HFFc6 (cell line): ENCODE results near the gene PPARA. TPM values are rescaled to one million over a fixed set of nuclear protein-coding genes. Genes with fewer than 3 reads are reported as not detected.

Experiments
- DNase-seq: peaks from one replicate; pipeline ENCODE4 v3.0.0-alpha.2; 2018
- H3K27ac Mint-ChIP-seq: 2 replicates; pipeline ENCODE4 v1.8.0; 2020; ENCODE audit warnings: mild to moderate bottlenecking, mixed read lengths
- H3K27me3 Mint-ChIP-seq: 2 replicates; pipeline ENCODE4 v1.8.0; 2021; ENCODE audit warnings: mild to moderate bottlenecking, moderate library complexity, mixed read lengths; ENCODE audit not compliant: insufficient read depth
- H3K36me3 Mint-ChIP-seq: 2 replicates; pipeline ENCODE4 v1.8.0; 2021; ENCODE audit warnings: low read depth, mixed read lengths
- H3K4me1 Mint-ChIP-seq: 2 replicates; pipeline ENCODE4 v1.8.0; 2020; ENCODE audit warnings: low read depth, mixed read lengths
- H3K4me3 Mint-ChIP-seq: 2 replicates; pipeline ENCODE4 v1.8.0; 2020; ENCODE audit warnings: mild to moderate bottlenecking, moderate library complexity, mixed read lengths
- H3K9me3 Mint-ChIP-seq: 2 replicates; pipeline ENCODE4 v1.8.0; 2020; ENCODE audit warnings: mild to moderate bottlenecking, mixed read lengths
- total RNA-seq, 6 experiments: library from RNA; stranded (reverse); fragmentation: NEBNext Ultra II Directional; extraction: Animal tissue kit (Norgen Biotek cat#: 25700); gene quantifications; 2 replicates in 1 of 6; 3 replicates in 5 of 6; pipeline ENCODE4 v1.2.3, GENCODE V29; 2021
- TF ChIP-seq, protein P1 (sequence below): fragments of 200-600 bp; sonication (generic); IDR thresholded peaks from 2 replicates; pipeline ENCODE4 v1.5.0; 2021; ENCODE audit warnings: antibody characterized with exemption, mild to moderate bottlenecking

The PPARA gene
- total RNA-seq, 6 experiments from 2014 or later = 14.1 to 16.0 (median 15.1) TPM

DNA sequence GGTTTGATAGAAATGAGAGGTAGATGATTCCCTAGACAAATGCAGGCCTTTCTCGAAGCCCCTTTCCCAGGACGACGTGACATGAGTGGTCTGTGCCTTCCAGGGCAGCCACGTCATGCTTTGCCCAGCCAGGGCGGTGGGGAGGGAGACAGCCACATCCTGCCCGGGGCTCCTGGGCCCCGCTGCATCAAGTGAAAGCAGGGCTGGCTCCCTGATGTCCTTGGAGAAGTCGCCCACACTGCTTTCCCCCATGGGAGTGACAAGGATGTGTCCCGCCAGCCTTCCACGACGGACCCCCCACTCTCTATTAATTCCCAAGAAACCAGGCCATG lies 13.2 kb downstream of the PPARA start:
- Mint-ChIP-seq H3K4me1 (no peaks in the 10 kb centered on the region), H3K9me3 (no peaks in the 10 kb centered on the region), H3K4me3 (no peak overlapping the region), H3K36me3 (peaks cover 7% of the 10 kb centered on the region), H3K27me3 (no peaks in the 10 kb centered on the region; the same call in 1 of the 2 replicates), H3K27ac (no peak overlapping the region)
- DNase-seq = no peak
- TF ChIP-seq, protein P1, sequence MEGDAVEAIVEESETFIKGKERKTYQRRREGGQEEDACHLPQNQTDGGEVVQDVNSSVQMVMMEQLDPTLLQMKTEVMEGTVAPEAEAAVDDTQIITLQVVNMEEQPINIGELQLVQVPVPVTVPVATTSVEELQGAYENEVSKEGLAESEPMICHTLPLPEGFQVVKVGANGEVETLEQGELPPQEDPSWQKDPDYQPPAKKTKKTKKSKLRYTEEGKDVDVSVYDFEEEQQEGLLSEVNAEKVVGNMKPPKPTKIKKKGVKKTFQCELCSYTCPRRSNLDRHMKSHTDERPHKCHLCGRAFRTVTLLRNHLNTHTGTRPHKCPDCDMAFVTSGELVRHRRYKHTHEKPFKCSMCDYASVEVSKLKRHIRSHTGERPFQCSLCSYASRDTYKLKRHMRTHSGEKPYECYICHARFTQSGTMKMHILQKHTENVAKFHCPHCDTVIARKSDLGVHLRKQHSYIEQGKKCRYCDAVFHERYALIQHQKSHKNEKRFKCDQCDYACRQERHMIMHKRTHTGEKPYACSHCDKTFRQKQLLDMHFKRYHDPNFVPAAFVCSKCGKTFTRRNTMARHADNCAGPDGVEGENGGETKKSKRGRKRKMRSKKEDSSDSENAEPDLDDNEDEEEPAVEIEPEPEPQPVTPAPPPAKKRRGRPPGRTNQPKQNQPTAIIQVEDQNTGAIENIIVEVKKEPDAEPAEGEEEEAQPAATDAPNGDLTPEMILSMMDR = no peak

DNA sequence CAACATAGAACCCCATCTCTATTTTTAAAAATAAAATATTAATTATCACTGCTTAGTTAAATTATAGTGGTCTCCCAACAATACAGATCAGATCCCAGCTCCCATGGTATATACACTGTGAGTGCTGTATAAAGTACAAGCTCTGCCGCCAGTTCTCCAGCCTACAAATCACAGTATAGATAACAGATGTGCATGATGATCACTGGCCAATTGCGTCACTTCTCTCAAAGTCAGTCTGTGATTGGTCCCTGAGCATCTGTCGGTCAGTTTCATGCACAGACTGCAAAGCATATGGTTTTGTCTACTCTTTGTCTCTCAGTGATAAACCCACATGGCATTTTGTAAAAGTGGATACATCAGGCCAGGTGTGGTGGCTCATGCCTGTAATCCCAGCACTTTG lies 15.7 kb downstream of the PPARA start:
- Mint-ChIP-seq H3K4me1 (peaks cover 8% of the 10 kb centered on the region), H3K36me3 (peaks cover 13% of the 10 kb centered on the region), H3K27ac (no peak overlapping the region), H3K9me3 (no peaks in the 10 kb centered on the region), H3K27me3 (no peaks in the 10 kb centered on the region; the same call in 1 of the 2 replicates), H3K4me3 (no peak overlapping the region)
- DNase-seq = no peak
- TF ChIP-seq, protein P1 = no peak

DNA sequence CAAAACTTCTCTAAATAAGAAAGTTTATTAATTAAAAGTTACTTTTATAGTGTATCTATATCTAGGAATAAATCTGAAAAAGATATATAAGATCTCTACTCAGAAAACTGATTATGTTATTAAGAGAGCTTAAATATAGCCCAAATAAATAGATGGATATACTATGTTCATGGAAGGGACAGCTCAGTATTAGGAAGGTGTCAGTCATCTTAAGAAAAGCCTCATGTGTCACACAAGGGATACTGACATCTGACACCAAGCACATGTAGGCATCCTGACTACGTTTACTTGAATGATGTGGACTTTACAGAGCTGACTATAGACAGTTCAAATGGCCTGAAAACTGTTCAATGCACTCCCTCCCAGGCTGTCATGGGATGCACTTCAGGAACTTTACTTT lies 19.3 kb downstream of the PPARA start:
- H3K4me3 Mint-ChIP-seq = no peak overlapping the region
- H3K9me3 Mint-ChIP-seq = no peaks in the 10 kb centered on the region
- no peak for DNase-seq
- peaks cover 1% of the 10 kb centered on the region; the same call in 1 of the 2 replicates for H3K27me3 Mint-ChIP-seq
- TF ChIP-seq, protein P1 = no peak
- H3K27ac Mint-ChIP-seq = no peak overlapping the region
- H3K36me3 Mint-ChIP-seq = peaks cover 10% of the 10 kb centered on the region
- H3K4me1 Mint-ChIP-seq = peaks cover 40% of the 10 kb centered on the region

DNA sequence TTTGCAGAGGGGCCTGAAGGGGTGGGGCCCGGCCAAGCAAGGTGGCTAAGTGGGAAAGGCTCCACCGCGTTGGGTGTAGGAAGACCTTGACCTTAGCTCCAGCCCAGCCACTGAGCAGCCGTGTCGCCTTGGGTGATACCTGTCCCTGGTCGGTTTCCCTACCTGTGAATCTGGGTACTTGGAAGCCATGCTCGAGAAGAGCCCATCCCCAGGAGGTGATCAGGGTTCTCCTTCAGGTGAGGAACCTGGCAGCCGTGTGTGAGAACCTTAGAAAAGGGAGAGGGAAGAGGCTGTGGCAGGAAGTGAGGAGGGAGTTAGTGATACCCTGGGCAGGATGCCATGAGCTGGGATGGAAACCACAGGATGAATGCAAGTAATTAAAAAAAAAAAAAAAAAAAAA lies 21.6 kb downstream of the PPARA start:
- Mint-ChIP-seq H3K9me3 (peaks cover 3% of the 10 kb centered on the region), H3K4me3 (peak overlapping the region; percentile 72), H3K27ac (peak overlapping the region; percentile 94), H3K27me3 (peaks cover 1% of the 10 kb centered on the region), H3K36me3 (peaks cover 16% of the 10 kb centered on the region), H3K4me1 (peaks cover 58% of the 10 kb centered on the region)
- TF ChIP-seq, protein P1 = no peak
- DNase-seq = peak; percentile 64

DNA sequence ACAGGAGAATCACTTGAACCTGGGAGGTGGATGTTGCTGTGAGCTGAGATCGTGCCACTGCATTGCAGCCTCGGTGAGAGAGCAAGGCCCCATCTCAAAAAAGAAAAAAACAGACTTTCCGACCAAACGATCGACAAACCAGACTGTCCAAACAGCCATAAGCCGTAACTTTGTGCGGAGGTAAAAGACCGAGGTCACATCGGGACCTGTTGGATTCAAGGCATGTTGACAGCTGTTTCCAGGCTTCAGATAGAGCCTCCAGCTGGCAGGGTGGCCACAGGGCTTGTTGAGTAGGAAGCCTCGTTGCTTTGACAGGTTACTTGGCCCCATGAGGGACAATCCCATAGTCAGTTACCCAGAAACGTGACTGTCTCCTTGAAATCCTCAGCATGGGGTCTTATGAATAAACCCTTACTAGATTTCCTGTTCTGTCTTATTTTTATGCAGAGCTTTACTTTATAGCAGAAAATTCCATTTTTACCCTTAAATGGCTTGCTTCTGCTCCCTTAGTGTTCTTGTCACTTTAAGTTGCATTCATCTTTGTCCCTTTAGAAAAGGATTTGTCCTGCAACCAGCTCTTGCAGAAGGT lies 22.3 kb downstream of the PPARA start:
- no peak for DNase-seq

More for the DNA sequence above, 22.3 kb downstream of the PPARA start:
- Mint-ChIP-seq H3K4me1 (peaks cover 63% of the 10 kb centered on the region), H3K9me3 (peaks cover 3% of the 10 kb centered on the region), H3K4me3 (peak overlapping the region; percentile 72), H3K36me3 (peaks cover 20% of the 10 kb centered on the region), H3K27me3 (peaks cover 1% of the 10 kb centered on the region), H3K27ac (peak overlapping the region; percentile 94)
- TF ChIP-seq, protein P1 = no peak
